ENCODE results near the gene NEK11. TPM values are rescaled to one million over a fixed set of nuclear protein-coding genes. Genes with fewer than 3 reads are reported as not detected.

Gene NEK11
- polyA plus RNA-seq, 1 experiment, result 2.6 TPM

GRCh38 chr3:131228522-131228921 is 201.8 kb downstream of the NEK11 start:
- Histone ChIP-seq H3K4me3 (ENCODE audit: low read depth, low read length) (no peak overlapping the region), H3K36me3 (ENCODE audit: control insufficient read depth, insufficient read depth, low read length) (no peaks in the 10 kb centered on the region), H3K27me3 (ENCODE audit: control insufficient read depth, insufficient read depth, low read length) (no peaks in the 10 kb centered on the region)
- ChIA-PET CTCF (no interaction called here), POLR2A (no interaction called here)
- no peak for TF ChIP-seq CTCF (IDR thresholded peaks at IDR 0.05; ENCODE audit: insufficient read depth, low read depth, low read length)
- no peak for DNase-seq (ENCODE audit: low read depth)

- ChIA-PET CTCF (no interaction called here), POLR2A (no interaction called here)
- Histone ChIP-seq H3K4me3 (ENCODE audit: low read depth, low read length) (no peak overlapping the region), H3K36me3 (ENCODE audit: control insufficient read depth, insufficient read depth, low read length) (no peaks in the 10 kb centered on the region), H3K27me3 (ENCODE audit: control insufficient read depth, insufficient read depth, low read length) (no peaks in the 10 kb centered on the region)
- DNase-seq (ENCODE audit: low read depth), result no peak
- TF ChIP-seq CTCF (IDR thresholded peaks at IDR 0.05; ENCODE audit: insufficient read depth, low read depth, low read length), result 0 out of 2 replicates have a peak, but pooled peaks have one; percentile 5
Observed at GRCh38 chr3:131231710-131232389, 205.2 kb downstream of the NEK11 start.

- no peak for TF ChIP-seq CTCF (IDR thresholded peaks at IDR 0.05; ENCODE audit: insufficient read depth, low read depth, low read length)
- CTCF ChIA-PET, result no interaction called here
- H3K27me3 ChIP-seq (ENCODE audit: control insufficient read depth, insufficient read depth, low read length), result no peaks in the 10 kb centered on the region
- no peak overlapping the region for H3K4me3 ChIP-seq (ENCODE audit: low read depth, low read length)
- no peaks in the 10 kb centered on the region for H3K36me3 ChIP-seq (ENCODE audit: control insufficient read depth, insufficient read depth, low read length)
- DNase-seq (ENCODE audit: low read depth), result no peak
- POLR2A ChIA-PET, result no interaction called here
Observed at GRCh38 chr3:131232711-131233267, 206.1 kb downstream of the NEK11 start.

- no peak for TF ChIP-seq CTCF (IDR thresholded peaks at IDR 0.05; ENCODE audit: insufficient read depth, low read depth, low read length)
- H3K36me3 ChIP-seq (ENCODE audit: control insufficient read depth, insufficient read depth, low read length), result no peaks in the 10 kb centered on the region
- H3K27me3 ChIP-seq (ENCODE audit: control insufficient read depth, insufficient read depth, low read length), result no peaks in the 10 kb centered on the region
- H3K4me3 ChIP-seq (ENCODE audit: low read depth, low read length), result no peak overlapping the region
- DNase-seq (ENCODE audit: low read depth), result no peak
- CTCF ChIA-PET, result no interaction called here
- POLR2A ChIA-PET, result no interaction called here
Observed at GRCh38 chr3:131233900-131234668, 207.4 kb downstream of the NEK11 start.

- CTCF ChIA-PET, result interaction anchor here (0.9 kb wide), 1 partner anchor 13 kb away, joined by 3 read pairs; no protein-coding TSS in a partner anchor
Observed at GRCh38 chr3:131236421-131236820, 209.7 kb downstream of the NEK11 start.

More at GRCh38 chr3:131236421-131236820, 209.7 kb downstream of the NEK11 start:
- POLR2A ChIA-PET, result no interaction called here
- H3K4me3 ChIP-seq (ENCODE audit: low read depth, low read length), result no peak overlapping the region
- TF ChIP-seq CTCF (IDR thresholded peaks at IDR 0.05; ENCODE audit: insufficient read depth, low read depth, low read length), result no peak
- DNase-seq (ENCODE audit: low read depth), result no peak
- no peaks in the 10 kb centered on the region for H3K36me3 ChIP-seq (ENCODE audit: control insufficient read depth, insufficient read depth, low read length)
- no peaks in the 10 kb centered on the region for H3K27me3 ChIP-seq (ENCODE audit: control insufficient read depth, insufficient read depth, low read length)

Data from BJ (cell line).